NT2/D1 (cell line): Measurements from ENCODE around the gene DAZL.
"Not testable (repeated sequence)": the region's sequence is repeated elsewhere in the genome, so short reads cannot be mapped to it uniquely, and the experiment has no call there.

Experiments used
- DNase-seq: peaks from one replicate; pipeline ENCODE4 v3.0.0-alpha.2; 2011; ENCODE audit warnings: low read depth, low spot score
- H3K27me3 ChIP-seq: 2 replicates; pipeline ENCODE4 v1.6.0; 2011; ENCODE audit warnings: mild to moderate bottlenecking; ENCODE audit not compliant: insufficient read length, insufficient read depth
- H3K36me3 ChIP-seq: 2 replicates; pipeline ENCODE4 v1.6.1; 2011; ENCODE audit warnings: mild to moderate bottlenecking, low read length, mixed read lengths; ENCODE audit not compliant: insufficient read depth, insufficient read length
- H3K4me1 ChIP-seq: 2 replicates; pipeline ENCODE4 v1.5.1; 2011; ENCODE audit not compliant: insufficient read depth, insufficient read length
- H3K4me3 ChIP-seq: 2 replicates; pipeline ENCODE4 v1.5.1; 2011; ENCODE audit warnings: low read depth; ENCODE audit not compliant: insufficient read length
- H3K9ac ChIP-seq: 2 replicates; pipeline ENCODE4 v1.6.0; 2011; ENCODE audit warnings: low read depth; ENCODE audit not compliant: insufficient read length
- H3K9me3 ChIP-seq: 2 replicates; pipeline ENCODE4 v1.5.1; 2011; ENCODE audit warnings: mild to moderate bottlenecking, low read length; ENCODE audit not compliant: insufficient read depth
- SUZ12 ChIP-seq: IDR thresholded peaks from 2 replicates; pipeline ENCODE4 v1.6.1; 2011; ENCODE audit not compliant: insufficient read length, insufficient read depth; ENCODE audit errors: extremely low read depth
- YY1 ChIP-seq: IDR thresholded peaks from 2 replicates; pipeline ENCODE4 v1.6.1; 2011; ENCODE audit not compliant: insufficient read length, insufficient read depth
- ZNF274 ChIP-seq: IDR thresholded peaks from 2 replicates; pipeline ENCODE4 v1.6.1; 2011; ENCODE audit warnings: mild to moderate bottlenecking, low read depth, low read length

DAZL gene

GRCh38 chr3:16618721-16619120 is 13.5 kb upstream of the DAZL start:
- no peak for TF ChIP-seq ZNF274
- TF ChIP-seq SUZ12 = no peak
- no peak for TF ChIP-seq YY1
- DNase-seq = no peak

GRCh38 chr3:16617155-16617554 is 11.9 kb upstream of the DAZL start:
- H3K4me3 ChIP-seq, H3K36me3 ChIP-seq, H3K4me1 ChIP-seq, H3K9ac ChIP-seq, H3K27me3 ChIP-seq, DNase-seq: not testable (repeated sequence)
- H3K9me3 ChIP-seq = peaks cover 13% of the 10 kb centered on the region; the same call in 1 of the 2 replicates

More at GRCh38 chr3:16618721-16619120, 13.5 kb upstream of the DAZL start:
- no peaks in the 10 kb centered on the region for H3K4me1 ChIP-seq
- H3K36me3 ChIP-seq = no peaks in the 10 kb centered on the region
- H3K9ac ChIP-seq = no peak overlapping the region
- no peaks in the 10 kb centered on the region for H3K27me3 ChIP-seq
- H3K4me3 ChIP-seq = no peak overlapping the region
- peaks cover 13% of the 10 kb centered on the region; the same call in 1 of the 2 replicates for H3K9me3 ChIP-seq

- peaks cover 13% of the 10 kb centered on the region; the same call in 1 of the 2 replicates for H3K9me3 ChIP-seq
- H3K4me1 ChIP-seq = no peaks in the 10 kb centered on the region
- no peaks in the 10 kb centered on the region for H3K27me3 ChIP-seq
- DNase-seq = no peak
- H3K9ac ChIP-seq = no peak overlapping the region
- H3K4me3 ChIP-seq = no peak overlapping the region
- H3K36me3 ChIP-seq = no peaks in the 10 kb centered on the region
- TF ChIP-seq SUZ12 = no peak
- no peak for TF ChIP-seq ZNF274
- no peak for TF ChIP-seq YY1
These were observed 10.9 kb upstream of the DAZL start for GRCh38 chr3:16616083-16616482.

- Histone ChIP-seq H3K9ac (no peak overlapping the region), H3K36me3 (no peaks in the 10 kb centered on the region), H3K4me1 (no peaks in the 10 kb centered on the region), H3K4me3 (no peak overlapping the region), H3K27me3 (no peaks in the 10 kb centered on the region), H3K9me3 (peaks cover 13% of the 10 kb centered on the region; the same call in 1 of the 2 replicates)
- TF ChIP-seq SUZ12 (no peak), YY1 (no peak), ZNF274 (no peak)
- no peak for DNase-seq
These were observed 9.1 kb upstream of the DAZL start for GRCh38 chr3:16614033-16615031.

GRCh38 chr3:16609927-16610580 is 4.8 kb upstream of the DAZL start:
- Histone ChIP-seq H3K9me3 (peaks cover 3% of the 10 kb centered on the region; the same call in 1 of the 2 replicates), H3K4me1 (peaks cover 3% of the 10 kb centered on the region), H3K27me3 (no peaks in the 10 kb centered on the region), H3K9ac (no peak overlapping the region), H3K4me3 (no peak overlapping the region), H3K36me3 (no peaks in the 10 kb centered on the region)
- TF ChIP-seq ZNF274 = no peak
- DNase-seq = no peak

- H3K4me1 ChIP-seq = peaks cover 3% of the 10 kb centered on the region
- no peaks in the 10 kb centered on the region for H3K27me3 ChIP-seq
- H3K9me3 ChIP-seq = peaks cover 7% of the 10 kb centered on the region; the same call in 1 of the 2 replicates
- no peaks in the 10 kb centered on the region for H3K36me3 ChIP-seq
- H3K9ac ChIP-seq = no peak overlapping the region
- no peak overlapping the region for H3K4me3 ChIP-seq
- TF ChIP-seq ZNF274 = no peak
- no peak for TF ChIP-seq YY1
- no peak for TF ChIP-seq SUZ12
- no peak for DNase-seq
These were observed 3.6 kb upstream of the DAZL start for GRCh38 chr3:16608816-16609215.

DNA sequence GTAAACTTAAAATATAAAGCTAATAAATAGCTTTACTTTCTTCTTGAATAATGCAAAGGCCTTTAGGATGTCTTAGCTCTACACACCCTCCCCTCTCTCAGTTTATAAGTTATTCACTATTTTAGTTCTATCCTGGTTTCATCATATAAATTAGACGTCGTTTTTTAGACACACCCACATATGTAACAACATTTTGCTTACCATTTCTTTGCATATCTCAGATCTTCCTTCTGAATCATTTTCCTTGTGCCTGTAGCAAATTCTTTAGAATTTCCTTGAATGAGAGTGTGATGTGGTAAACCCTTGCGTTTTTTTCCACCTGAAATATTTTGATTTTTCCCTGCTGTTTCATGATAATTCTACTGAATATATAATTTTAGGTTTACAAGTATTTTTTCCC is 2.5 kb upstream of the DAZL start:
- Histone ChIP-seq H3K4me3 (no peak overlapping the region), H3K27me3 (no peaks in the 10 kb centered on the region), H3K4me1 (peaks cover 3% of the 10 kb centered on the region), H3K9me3 (peaks cover 7% of the 10 kb centered on the region; the same call in 1 of the 2 replicates), H3K36me3 (no peaks in the 10 kb centered on the region), H3K9ac (no peak overlapping the region)
- DNase-seq = no peak
- TF ChIP-seq SUZ12 = no peak
- TF ChIP-seq YY1 = no peak
- TF ChIP-seq ZNF274 = no peak
